OCI-LY1 (cell line): Measurements from ENCODE around the gene PTTG1IP2.

Source experiments
- CTCF ChIP-seq: fragments of 200-600 bp; sonication (generic), shearing (Covaris generic); IDR thresholded peaks from 2 replicates; pipeline ENCODE4 v1.5.1; 2017; ENCODE audit warnings: mild to moderate bottlenecking, antibody characterized with exemption, low read length, moderate library complexity, mixed read lengths
- EZH2 ChIP-seq: fragments of 200-600 bp; sonication (generic), shearing (Covaris generic); IDR thresholded peaks from 2 replicates; pipeline ENCODE4 v1.8.0; 2017; ENCODE audit warnings: borderline replicate concordance, mixed run types, mild to moderate bottlenecking, antibody characterized with exemption, low read length, moderate library complexity, mixed read lengths

- TF ChIP-seq CTCF, result no peak
- no peak for TF ChIP-seq EZH2
Observed at GRCh38 chr7:90538405-90538804, 69.0 kb downstream of the PTTG1IP2 start.
